Measurements from ENCODE around the gene PLCL1. TPM values are rescaled to one million over a fixed set of nuclear protein-coding genes. Genes with fewer than 3 reads are reported as not detected.

PLCL1 gene
- total and polyA plus RNA-seq, 10 donors, result 0.54 to 6.5 (median 4.0) TPM

DNA sequence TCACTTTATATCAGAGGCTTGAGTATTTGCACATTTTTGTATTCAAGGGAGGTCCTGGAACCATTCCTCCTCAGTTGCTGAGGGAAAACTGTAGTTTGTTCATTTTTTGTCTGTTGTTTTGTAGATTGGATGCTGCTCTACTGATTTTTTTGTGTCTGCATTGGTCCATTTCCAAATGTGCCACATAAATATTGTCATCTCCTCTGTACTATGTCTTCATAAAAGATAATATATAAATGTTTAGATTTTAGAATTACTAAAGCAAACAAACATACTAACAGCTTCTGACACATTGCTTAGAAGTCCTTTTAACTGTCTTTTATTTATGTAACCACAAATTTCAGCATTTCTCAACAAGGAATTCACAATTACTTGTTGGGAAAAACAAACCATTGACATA lies 356.8 kb downstream of the PLCL1 start:
- Histone ChIP-seq H3K36me3 (no peaks in the 10 kb centered on the region), H3K4me3 (no peak overlapping the region), H3K4me1 (no peaks in the 10 kb centered on the region), H3K9me3 (peaks cover 0 to 17% (median 13%) of the 10 kb centered on the region in 8 donors), H3K27ac (no peak overlapping the region), H3K27me3 (replicated peaks in 1 of 7) (no peaks in the 10 kb centered on the region)
- intact Hi-C loops (cut with DNase I; ENCODE audit: low total_unique reads), result no loop called here
- TF ChIP-seq, protein P1, sequence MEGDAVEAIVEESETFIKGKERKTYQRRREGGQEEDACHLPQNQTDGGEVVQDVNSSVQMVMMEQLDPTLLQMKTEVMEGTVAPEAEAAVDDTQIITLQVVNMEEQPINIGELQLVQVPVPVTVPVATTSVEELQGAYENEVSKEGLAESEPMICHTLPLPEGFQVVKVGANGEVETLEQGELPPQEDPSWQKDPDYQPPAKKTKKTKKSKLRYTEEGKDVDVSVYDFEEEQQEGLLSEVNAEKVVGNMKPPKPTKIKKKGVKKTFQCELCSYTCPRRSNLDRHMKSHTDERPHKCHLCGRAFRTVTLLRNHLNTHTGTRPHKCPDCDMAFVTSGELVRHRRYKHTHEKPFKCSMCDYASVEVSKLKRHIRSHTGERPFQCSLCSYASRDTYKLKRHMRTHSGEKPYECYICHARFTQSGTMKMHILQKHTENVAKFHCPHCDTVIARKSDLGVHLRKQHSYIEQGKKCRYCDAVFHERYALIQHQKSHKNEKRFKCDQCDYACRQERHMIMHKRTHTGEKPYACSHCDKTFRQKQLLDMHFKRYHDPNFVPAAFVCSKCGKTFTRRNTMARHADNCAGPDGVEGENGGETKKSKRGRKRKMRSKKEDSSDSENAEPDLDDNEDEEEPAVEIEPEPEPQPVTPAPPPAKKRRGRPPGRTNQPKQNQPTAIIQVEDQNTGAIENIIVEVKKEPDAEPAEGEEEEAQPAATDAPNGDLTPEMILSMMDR (IDR thresholded peaks at IDR 0.05 in 8 of 11, conservative IDR thresholded peaks at IDR 0.05 in 3 of 11), result no peak
- no peak for TF ChIP-seq POLR2AphosphoS5 (IDR thresholded peaks at IDR 0.05)
- no peak for TF ChIP-seq POLR2A (IDR thresholded peaks at IDR 0.05)
- no peak for DNase-seq

DNA sequence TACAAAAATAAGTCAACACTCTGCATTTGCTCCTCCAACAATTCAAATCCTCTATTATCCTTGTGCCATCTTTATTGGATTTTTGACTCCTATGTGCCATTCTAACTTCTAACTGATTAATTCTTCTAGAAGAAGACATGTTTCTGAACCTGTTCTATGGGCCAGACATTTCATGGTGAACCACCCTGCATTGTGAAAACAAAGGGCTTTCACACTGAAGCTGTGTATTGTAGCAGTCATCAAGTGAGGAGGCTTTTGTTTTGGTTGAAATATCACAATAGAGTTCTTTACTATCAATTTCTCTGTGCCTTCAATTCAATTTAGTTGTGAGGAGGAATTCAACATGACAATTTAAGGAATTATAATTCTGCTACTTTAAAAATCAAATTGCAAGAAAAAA lies 357.9 kb downstream of the PLCL1 start:
- TF ChIP-seq POLR2AphosphoS5 (IDR thresholded peaks at IDR 0.05), result no peak
- TF ChIP-seq, protein P1 (IDR thresholded peaks at IDR 0.05 in 8 of 11, conservative IDR thresholded peaks at IDR 0.05 in 3 of 11), result no peak
- no peak for TF ChIP-seq POLR2A (IDR thresholded peaks at IDR 0.05)
- intact Hi-C loops (cut with DNase I; ENCODE audit: low total_unique reads), result no loop called here

DNA sequence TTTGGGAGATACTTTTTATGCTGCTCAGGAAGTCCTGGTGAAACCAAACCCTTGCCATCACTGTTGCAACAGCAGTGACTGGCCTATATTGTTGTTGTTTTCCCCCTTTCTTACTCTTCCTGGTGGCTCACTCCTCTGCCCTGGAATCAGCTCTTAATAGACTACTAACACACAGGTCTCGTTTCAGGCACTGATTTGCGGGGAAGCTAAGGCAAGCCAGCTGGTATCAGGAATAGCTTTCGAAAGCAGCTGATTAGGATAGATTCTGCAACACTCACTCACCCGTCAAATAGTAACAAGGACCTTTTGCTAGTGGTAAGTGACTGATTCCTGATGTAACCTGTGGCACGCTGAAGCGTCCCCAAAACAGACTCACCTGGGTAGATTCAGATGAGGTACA lies 360.4 kb downstream of the PLCL1 start:
- Histone ChIP-seq H3K4me1 (no peaks in the 10 kb centered on the region), H3K9me3 (no peaks in the 10 kb centered on the region), H3K27me3 (replicated peaks in 1 of 7) (no peaks in the 10 kb centered on the region), H3K27ac (no peak overlapping the region), H3K4me3 (no peak overlapping the region), H3K36me3 (no peaks in the 10 kb centered on the region)
- TF ChIP-seq POLR2AphosphoS5 (IDR thresholded peaks at IDR 0.05), result no peak
- no peak for TF ChIP-seq POLR2A (IDR thresholded peaks at IDR 0.05)
- TF ChIP-seq, protein P1 (IDR thresholded peaks at IDR 0.05 in 8 of 11, conservative IDR thresholded peaks at IDR 0.05 in 3 of 11), result no peak
- intact Hi-C loops (cut with DNase I; ENCODE audit: low total_unique reads), result no loop called here
- WGBS, 5 donors, result 84 to 89% (median 87%) methylated on average over 6 of the region's 6 CpGs
- no peak for DNase-seq

More for the DNA sequence above, 357.9 kb downstream of the PLCL1 start:
- Histone ChIP-seq H3K4me3 (no peak overlapping the region), H3K4me1 (no peaks in the 10 kb centered on the region), H3K27me3 (replicated peaks in 1 of 7) (no peaks in the 10 kb centered on the region), H3K9me3 (peaks cover 0 to 9% (median 6%) of the 10 kb centered on the region in 8 donors), H3K27ac (no peak overlapping the region), H3K36me3 (no peaks in the 10 kb centered on the region)
- no peak for DNase-seq

DNA sequence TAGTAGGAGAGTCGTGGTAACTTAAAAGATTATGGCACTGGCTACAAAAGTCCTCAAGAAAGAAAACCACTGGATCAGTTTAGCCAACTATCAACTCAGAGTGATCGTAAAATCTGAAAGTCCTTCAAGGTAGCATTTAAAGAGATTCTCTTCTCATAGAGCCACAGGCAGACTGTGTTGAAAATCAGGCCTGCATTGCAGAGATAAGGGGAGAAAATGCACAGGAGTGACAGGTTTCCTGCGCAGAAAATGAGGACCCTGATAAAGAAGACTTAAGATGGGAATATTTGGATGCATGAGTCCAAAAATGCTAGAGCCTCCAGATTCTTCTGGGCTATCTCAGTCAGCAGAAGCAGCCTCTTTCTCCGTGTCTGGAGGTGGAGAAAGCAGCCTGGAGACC lies 360.9 kb downstream of the PLCL1 start:
- intact Hi-C loops (cut with DNase I; ENCODE audit: low total_unique reads), result no loop called here

More for the DNA sequence above, 360.9 kb downstream of the PLCL1 start:
- 74 to 90% (median 85%) methylated on average over 4 of the region's 4 CpGs for WGBS, 5 donors
- no peaks in the 10 kb centered on the region for H3K36me3 ChIP-seq
- H3K27me3 ChIP-seq (replicated peaks in 1 of 7), result no peaks in the 10 kb centered on the region
- H3K4me1 ChIP-seq, result no peaks in the 10 kb centered on the region
- no peak overlapping the region for H3K27ac ChIP-seq
- TF ChIP-seq POLR2AphosphoS5 (IDR thresholded peaks at IDR 0.05) (no peak), POLR2A (IDR thresholded peaks at IDR 0.05) (no peak)
- TF ChIP-seq, protein P1 (IDR thresholded peaks at IDR 0.05 in 8 of 11, conservative IDR thresholded peaks at IDR 0.05 in 3 of 11), result no peak
- H3K9me3 ChIP-seq, result no peaks in the 10 kb centered on the region
- no peak overlapping the region for H3K4me3 ChIP-seq
- DNase-seq, result no peak
